ENCODE data around the gene OXSR1.

Gene OXSR1

GRCh38 chr3:38297537-38297936 is 132.2 kb downstream of the OXSR1 start:
- TF ChIP-seq CTCF (IDR thresholded peaks at IDR 0.05; ENCODE audit: insufficient read depth, low read length, poor library complexity, severe bottlenecking): no peak
- H3K36me3 ChIP-seq (ENCODE audit: control insufficient read depth, insufficient read depth, low read length): no peaks in the 10 kb centered on the region

GRCh38 chr3:38297947-38298711 is 132.8 kb downstream of the OXSR1 start:
- Histone ChIP-seq H3K36me3 (ENCODE audit: control insufficient read depth, insufficient read depth, low read length) (no peaks in the 10 kb centered on the region), H3K4me3 (replicated peaks; ENCODE audit: low read depth, low read length) (no peak overlapping the region), H3K27me3 (replicated peaks; ENCODE audit: control insufficient read depth, insufficient read depth, low read length) (no peaks in the 10 kb centered on the region; the same call in 1 of the 2 replicates)
- TF ChIP-seq CTCF (IDR thresholded peaks at IDR 0.05; ENCODE audit: insufficient read depth, low read length, poor library complexity, severe bottlenecking): peak; percentile 36
- DNase-seq (ENCODE audit: extremely low read depth, insufficient read length): no peak

More at GRCh38 chr3:38297537-38297936, 132.2 kb downstream of the OXSR1 start:
- Histone ChIP-seq H3K4me3 (replicated peaks; ENCODE audit: low read depth, low read length) (no peak overlapping the region), H3K27me3 (replicated peaks; ENCODE audit: control insufficient read depth, insufficient read depth, low read length) (no peaks in the 10 kb centered on the region; the same call in 1 of the 2 replicates)
- no peak for DNase-seq (ENCODE audit: extremely low read depth, insufficient read length)
